GM12874 (cell line): ENCODE data around the gene PTPRB.

ENCODE experiments used
- CTCF ChIP-seq: IDR thresholded peaks from 2 replicates; pipeline ENCODE4 v1.5.1; 2011; ENCODE audit warnings: low read depth, mild to moderate bottlenecking, control low read depth, low read length, moderate library complexity; ENCODE audit not compliant: insufficient read depth

PTPRB gene

GRCh38 chr12:70626180-70626579 lies 11.0 kb downstream of the PTPRB start:
- TF ChIP-seq CTCF = no peak

GRCh38 chr12:70619471-70620152 lies 17.6 kb downstream of the PTPRB start:
- TF ChIP-seq CTCF = no peak

- no peak for TF ChIP-seq CTCF
These were observed 18.9 kb downstream of the PTPRB start for GRCh38 chr12:70618371-70618770.

- TF ChIP-seq CTCF = no peak
These were observed 19.8 kb downstream of the PTPRB start for GRCh38 chr12:70617450-70617849.

- no peak for TF ChIP-seq CTCF
These were observed 21.9 kb downstream of the PTPRB start for GRCh38 chr12:70615174-70615866.

- TF ChIP-seq CTCF = no peak
These were observed 27.3 kb downstream of the PTPRB start for GRCh38 chr12:70609739-70610491.

- no peak for TF ChIP-seq CTCF
These were observed 28.0 kb downstream of the PTPRB start for GRCh38 chr12:70609203-70609602.
